NCI-H146 treated with DMSO at 0.1 percent for 48 hours (cell line): ENCODE measurements around the gene DRGX.

Source experiments
- DNase-seq: peaks from one replicate; lab custom pipeline; 2025; ENCODE audit not compliant: unreplicated experiment; lab: John Stamatoyannopoulos, UW

The DRGX gene

DNA sequence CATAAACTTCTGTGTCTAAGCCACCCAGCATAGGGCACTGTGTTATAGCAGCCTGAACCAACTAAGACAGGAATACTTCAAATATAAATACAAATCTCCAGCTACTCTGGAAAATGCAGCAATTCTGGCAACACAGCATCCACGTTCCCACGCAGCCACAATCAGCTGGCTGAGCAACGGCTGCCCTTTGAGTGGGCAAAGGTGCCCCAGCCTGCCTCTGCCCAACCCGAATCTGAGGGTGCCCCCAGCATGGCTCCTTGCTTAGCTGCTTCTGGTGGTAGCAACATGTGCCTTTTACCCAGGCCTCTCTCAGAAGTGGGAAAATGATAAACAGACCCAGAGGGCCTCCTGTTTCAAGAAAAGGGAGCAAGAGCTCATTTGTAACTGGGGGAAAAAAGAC, 12.0 kb downstream of the DRGX start:
- DNase-seq = no peak

DNA sequence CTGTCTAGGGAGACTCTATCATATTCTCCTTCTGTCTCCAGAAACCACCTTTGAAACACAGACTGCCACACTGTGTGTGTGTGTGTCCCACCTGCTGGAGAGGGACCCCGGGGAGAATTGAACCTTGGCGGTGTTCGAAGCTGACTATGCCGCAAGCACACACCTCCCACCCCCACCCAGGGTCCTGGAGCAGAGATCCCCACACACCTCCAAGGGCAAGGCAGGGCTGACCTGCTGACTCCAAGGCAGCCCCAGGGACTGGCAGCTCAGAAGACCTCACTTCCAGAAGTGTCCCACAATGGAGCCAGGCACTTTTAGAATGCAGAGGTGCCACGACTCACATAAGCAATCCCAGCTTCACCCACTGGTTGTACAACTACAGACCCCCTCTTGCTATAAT, 13.1 kb downstream of the DRGX start:
- DNase-seq = no peak

DNA sequence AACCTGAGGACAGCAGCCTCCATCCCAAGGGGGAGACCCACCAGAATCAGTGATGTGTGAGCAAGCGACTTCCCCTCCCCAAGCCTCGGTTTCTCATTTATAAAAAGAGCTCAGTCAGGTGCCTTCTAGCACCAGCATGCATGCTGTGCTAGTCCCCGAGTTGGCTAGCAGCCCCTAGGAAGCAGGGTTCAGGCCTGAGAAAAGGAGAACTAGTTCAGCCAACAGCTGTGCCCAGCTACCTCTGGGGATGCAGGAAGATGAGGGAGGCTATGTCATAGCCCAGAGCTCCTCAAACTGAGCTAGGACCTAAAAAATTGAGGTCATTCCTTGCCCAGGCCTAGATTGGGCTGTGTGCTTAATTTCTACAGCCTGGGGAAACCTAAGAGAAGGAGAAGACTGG, 13.7 kb downstream of the DRGX start:
- DNase-seq = no peak

DNA sequence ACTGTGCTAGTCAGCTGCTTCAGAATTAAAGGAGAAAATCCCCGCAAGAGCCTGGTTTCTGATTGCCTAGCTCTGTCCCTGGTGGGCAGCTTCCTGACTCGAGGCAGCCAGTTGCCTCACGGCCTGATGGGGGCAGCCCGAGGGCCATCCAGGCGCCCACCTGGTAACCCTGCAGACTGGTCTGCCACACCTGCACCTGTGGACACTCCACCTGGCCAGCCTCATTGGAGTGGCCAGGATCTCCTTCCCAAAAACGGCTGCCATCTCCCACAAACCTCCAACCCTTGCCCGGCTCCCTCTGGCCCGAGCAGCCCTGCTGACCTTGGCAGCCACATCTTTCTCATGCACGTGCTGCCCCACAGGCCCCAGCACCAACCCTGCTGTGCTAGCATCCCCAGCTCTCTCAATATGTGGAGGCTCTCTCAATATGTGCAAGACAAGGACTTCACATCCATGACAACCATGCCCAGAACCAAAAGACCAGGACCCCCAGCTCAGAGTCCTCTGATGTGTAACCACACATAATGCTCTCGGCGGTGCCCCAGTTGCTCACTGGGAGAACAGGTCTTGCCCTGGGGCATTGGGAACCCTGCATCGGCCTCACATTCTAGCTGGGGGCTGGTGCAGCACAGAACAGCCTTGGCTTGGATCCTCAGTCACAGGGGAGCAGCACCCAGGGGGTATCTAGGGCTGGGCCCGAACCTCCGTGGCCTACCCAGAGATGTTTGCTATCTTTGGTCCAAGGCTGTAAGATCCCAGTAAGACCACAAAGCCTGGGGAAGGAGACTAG, 14.6 kb downstream of the DRGX start:
- DNase-seq = no peak

DNA sequence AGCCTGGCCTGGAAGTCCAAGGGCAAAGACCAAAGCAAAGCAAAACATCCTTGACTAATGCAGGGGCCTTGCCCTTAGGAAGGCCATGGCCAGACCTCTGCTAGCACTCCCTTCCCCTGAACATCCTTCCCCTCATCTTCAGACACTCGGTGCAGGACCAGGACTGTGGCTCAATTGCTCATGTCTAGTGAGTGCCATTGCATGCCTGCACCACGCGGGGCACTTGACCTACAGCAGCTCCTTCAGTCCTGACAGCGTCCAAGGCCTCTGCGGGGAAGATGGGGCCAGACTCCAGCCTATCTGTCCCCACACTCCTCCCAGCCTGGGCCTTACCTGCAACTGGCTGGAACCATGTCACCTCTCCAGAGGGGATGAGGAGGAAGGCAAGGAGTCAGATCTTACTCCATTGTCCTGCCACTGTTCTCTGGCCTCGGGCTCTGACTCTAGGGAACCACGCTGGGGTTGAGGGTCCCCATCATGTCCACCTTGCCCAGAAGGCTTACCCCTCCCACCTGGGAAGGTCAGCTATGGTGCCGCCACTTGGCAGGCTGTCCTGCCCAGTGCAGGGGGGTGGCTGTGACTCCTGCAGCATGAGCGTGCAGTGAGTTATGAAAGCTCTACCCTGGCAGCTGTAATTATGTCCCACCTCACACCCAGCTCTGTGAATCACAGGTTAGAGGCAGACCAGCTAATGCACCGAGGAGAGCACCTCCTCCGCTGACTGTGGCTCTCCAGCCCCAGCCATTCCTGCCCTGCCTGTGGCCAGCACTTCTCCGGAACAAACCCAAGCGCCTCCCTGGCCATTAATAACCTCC, 16.1 kb downstream of the DRGX start:
- DNase-seq = no peak

DNA sequence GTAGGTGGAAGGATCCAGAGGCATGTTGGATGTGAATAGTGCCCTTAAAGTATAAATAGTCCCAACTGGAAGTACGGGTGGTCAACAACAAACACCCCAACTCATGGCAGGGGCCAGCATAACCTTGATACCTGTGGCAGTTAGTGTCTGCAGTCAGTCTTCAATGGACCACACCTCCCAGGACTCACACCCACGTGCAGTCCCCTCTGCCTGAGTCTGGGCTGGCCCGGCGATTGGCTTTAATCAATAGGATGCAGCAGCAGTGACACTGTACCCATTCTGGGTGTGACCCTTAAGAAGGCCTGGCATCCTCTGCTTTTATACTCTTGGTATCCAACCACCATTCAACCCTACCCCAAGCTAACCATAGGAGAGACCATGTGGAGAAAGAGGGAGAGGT, 18.6 kb downstream of the DRGX start:
- DNase-seq = no peak

DNA sequence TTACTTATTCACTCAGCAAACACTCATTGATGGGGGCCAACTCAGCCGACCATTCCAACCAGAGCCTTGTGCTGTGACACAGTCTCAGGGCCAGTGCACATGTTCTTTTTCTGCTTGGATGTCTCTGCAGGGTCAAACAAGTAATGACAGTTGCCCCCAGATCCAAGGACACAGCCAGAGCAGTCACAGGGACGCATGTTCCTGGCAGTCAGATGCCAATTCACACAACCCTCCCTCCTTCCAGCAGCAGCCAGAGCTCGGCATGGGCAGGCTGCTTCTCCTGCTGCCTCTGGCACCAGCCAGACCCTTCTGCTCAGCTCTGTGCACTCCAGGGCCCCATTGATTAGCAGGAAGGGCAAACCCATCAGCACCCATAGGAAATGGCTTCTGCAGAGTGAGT, 20.3 kb downstream of the DRGX start:
- no peak for DNase-seq

DNA sequence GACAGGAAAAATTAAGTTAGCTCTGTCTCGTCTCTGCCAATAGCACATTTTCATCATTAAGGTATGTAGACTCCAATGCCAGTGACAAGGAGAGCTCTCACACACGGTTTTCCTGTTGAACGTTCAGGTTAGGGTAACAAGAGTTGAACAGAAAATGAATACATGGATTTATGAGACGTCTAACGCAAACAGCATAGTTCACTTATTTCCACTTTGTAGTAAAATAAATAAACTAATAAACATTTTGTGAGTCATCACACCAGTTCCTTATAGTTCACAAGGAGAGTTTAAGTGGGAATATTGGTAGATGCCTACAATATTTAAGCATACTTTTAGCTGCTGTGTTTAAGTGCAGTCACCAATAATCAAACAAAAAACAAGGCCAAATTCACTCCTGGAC, 21.1 kb downstream of the DRGX start:
- DNase-seq = no peak

DNA sequence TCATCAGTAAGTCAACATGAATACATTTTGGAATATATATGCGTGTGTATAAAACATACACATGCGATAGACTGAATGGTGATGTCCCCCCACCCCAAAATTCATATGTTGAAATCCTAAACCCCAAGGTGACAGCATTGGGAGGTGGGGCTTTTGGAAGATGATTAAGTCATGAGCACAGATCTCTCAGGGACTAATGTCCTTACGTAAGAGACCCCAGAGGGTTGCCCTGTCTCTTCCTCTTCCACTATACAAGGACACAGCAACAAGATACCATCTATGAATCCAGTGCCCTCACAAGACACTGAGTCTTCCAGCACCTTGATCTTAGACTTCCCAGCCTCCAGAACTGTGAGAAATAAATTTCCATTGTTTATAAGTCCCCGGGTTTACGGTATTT, 22.5 kb downstream of the DRGX start:
- no peak for DNase-seq

DNA sequence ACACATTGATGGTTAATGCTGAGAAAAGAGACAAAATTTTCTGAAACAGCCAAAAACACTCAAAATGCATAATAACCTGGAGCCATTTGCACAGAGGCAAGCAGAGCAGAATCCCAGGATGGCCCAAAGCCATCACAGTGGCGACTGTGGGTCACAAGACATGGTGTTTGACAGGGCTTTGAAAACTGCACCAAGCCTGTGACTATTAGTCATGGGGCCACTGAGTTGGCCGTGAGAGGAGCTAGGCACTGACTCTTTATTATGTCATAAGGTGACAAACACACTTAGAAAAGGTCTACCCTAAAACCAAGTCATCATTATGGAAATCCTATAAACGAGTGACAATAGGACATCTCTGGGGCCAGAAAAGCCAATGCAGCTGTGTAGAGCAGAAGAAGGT, 23.9 kb downstream of the DRGX start:
- DNase-seq = no peak

DNA sequence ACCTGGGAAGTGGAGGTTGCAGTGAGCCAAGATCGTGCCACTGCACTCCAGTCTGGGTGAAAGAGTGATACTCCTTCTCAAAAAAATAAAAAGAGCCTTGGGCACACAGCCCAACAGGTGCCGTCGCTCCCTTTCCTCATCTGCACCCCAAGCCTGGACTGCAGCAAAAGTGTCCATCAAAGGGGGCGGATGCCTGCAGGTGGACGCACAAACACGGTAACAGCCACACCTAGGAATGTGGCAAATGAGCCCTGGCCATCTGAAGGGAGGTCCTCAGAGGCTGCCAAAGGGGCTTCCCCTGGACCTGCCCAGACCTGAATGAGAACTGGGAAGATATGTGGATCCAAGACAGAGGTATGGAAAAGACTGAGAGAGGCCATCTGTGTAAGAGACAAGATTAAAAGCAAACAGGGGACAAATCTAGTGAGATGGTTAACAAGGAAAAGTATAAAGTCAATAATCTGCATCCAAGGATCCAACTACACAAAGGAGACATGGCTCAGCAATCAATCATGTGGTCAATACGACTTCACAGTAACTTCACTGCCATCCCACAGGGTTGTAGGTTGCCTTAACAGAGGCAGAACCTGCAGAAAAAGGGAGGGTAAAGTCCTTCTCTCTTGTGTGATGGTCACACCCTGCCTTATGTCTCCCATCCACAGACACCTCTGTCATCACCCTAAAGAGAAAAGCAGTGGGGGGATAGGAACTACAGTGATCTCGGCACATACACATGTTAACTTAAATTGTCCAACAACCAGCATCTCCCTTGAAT, 25.4 kb downstream of the DRGX start:
- DNase-seq = no peak

DNA sequence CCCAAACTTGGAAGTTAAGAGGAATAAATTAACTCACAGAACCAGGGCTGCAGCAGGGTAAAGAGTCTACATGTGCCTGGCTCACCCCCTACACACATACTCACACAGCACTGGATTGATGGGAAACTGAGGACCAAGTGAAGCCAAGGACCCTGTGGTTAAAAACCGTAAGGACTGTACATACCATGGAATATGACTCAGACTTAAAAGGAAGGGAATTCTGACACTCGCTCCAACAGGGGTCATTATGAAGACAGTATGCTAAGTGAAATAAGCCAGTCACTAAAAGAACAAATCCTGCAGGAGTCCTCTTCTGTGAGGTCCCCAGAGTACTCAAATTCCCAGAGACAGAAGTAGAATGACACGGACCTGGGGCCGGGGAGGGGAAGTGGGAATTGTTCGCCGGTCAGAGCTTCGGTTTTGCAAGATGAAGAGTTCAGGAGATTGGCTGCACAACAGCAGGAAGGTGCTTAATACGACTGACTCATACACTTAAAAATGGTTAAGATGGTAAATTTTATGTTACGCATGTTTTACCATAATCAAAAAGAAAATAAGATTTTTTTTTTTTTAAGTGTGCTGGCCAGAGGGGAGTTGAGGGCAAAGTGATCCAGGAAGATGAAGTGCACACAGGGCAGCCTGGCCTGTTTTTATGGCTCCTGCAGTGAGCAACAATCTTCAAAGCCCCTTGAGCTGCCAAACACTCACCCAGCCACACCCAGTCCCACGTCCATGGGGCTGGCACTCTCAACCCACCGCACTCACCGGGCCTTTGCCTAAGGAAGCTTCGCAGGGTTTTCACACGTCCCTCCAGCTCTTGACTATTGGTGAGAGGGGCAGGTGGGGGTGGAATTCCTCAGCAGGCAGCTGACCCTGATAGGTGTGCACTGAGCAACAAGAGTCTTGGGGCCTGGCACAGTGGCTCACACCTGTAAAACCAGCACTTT, 26.4 kb downstream of the DRGX start:
- no peak for DNase-seq

DNA sequence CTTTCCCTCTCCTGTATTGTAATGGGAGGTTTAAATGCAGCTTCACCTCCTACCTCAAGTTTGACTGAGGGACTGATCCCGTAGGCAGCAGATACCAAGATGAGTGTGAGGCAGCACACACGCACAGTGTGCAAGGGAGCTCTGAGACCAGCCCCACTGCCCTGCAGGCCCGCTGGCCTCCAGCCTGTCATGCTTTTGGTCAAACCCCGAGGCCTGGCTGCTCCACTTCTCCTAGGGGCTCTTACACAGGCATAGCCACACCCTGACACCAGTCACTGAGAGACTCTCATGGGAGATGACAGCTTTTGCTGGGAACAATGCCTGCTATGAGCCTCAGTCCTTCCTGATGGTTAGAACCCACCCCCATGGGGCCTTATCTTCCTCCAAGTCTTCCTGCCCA, 27.6 kb downstream of the DRGX start:
- no peak for DNase-seq

DNA sequence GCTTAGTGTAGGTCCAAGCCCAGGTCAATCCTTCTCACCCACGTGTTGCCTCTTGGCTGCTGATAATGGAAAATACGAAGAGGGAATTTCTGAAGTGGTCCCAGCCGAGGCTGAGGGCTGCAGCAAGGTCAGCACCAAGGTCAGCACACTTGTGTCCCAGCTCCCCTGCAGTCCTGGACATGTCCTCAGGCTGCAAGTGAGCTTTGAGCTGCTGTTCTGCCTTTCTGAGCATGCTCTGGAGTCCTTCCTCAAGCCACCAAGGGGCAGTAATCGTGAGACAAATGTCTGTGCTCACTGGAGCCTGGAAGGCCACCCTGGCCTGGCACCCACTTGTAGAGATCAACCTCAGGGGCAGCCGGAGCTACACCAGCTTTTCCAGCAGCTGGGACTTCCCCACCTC, 28.3 kb downstream of the DRGX start:
- DNase-seq = no peak

DNA sequence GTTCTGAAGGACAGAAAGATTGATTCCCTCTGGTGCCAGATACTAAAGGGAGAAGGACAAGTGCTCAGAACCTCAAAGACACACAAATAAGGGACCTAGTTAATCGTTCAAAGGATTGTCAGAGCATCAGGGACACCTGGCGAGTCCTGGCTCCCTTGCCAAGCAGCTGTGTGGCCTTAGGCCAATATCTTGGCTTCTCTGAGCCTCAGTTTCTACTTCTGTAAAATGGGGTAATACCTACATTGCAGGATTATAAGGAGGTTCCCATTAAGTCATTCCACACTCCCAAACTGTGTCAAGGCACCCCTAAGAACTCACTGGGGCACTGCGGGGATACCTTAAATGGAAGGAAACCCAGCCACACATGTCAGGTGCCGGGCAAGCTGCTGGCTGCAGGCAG, 29.4 kb downstream of the DRGX start:
- DNase-seq = no peak

DNA sequence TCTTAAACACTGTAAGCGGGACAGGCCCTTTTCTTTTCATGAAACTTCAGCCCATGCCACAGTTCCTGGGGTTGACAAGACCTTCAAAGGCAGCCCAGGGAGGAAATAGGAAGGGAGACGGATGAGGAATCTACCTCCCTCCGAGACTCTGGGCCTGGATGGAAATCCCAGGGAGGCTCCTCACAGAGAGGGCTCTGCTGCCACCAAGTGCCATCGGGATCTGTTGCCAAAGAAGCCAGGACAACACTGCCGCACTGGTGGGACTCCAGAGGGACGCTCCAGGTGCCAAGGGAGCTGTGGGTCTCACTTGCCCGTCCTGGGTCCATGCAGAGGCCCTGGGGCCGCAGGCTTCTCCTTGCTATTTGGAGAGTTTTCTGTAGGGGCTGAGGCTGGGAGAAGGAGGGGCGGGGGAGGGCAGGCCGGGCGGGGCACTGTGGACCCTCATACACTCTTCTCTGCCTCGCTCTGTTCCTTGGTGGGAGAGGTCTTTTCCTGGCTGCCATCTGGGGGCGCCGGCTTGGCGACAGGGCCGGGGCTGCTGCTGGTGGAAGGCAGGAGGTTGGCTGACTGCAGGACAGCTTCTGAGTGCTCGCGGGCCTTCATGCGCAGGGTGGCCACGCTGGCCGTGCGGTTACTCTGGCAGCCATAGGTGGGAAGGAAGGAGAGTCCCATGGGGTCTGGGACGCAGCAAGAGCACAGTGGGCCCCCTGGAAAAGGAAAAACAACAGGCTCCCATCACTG, 30.0 kb downstream of the DRGX start:
- DNase-seq = no peak

DNA sequence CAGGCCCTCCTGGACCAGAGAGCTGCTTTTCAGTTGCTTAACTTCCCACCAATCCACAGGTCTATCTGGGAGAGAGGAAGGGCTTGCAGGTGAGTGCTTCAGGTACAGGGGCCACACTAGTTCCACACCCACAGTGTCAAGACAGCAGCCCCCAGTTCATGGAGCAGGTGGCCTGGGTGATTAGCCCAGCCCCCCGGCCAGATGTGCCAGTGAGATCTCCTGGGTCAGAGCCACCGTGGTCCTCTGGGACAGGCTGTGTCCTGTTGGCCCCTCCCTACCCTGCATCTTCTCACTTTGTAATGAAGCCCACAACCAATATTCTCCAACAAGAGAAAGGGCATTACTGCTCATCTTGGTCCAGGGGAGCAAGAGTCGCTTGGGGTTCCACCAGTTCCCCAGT, 30.6 kb downstream of the DRGX start:
- no peak for DNase-seq

DNA sequence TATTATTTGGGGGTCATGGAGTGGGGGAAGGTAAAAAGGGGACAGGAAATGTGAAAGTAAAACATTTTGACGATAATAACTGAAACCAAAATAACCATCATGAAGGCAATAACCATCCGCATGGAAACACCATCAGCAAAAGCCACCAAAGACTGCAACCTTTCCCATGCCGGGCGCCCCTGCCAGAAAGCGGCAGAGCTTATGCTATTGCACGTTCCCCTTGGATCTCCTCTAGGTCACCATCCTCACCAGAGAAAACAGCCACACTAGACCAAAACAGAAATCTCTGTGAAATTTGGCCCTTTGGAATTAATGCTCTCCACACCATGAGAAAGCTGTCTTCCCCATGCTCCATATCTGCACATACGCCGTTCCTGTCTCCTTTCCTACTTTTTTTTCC, 31.1 kb downstream of the DRGX start:
- DNase-seq = no peak

DNA sequence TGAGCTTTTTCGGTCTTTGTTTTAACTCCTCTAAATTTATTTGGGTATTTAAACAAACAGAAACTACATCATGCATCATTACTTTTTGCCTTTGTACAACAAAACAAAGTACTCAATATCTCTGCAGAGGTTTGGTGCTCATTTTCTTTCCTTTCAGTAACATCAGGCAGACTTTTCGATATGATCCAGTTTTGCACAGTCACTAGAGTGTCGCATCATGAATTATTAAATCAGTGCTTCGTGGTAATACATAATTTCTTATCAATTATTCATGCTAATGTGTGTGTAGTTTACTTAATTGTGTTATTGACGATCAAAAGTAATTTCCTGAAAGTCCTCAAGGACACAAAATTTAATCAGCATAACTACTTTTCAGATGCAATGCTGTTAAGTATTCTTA, 31.8 kb downstream of the DRGX start:
- no peak for DNase-seq
